Activated B cell treated with CpG ODN at 0.5 μM for 24 hours (primary cell): ENCODE measurements around the gene AGBL1. TPM values are rescaled to one million over a fixed set of nuclear protein-coding genes. Genes with fewer than 3 reads are reported as not detected.

Source experiments
- ATAC-seq: fragments of 200-7000 bp; cut with Tn5 transposase; one replicate; pipeline ENCODE4 v1.10.0; 2021; ENCODE audit warnings: low read depth, mild to moderate bottlenecking, moderate library complexity
- CTCF ChIA-PET: fragments of 350-600 bp; sonication (Branson Sonifier 250); formaldehyde crosslinking; loops from one replicate; lab custom pipeline; 2021; ENCODE audit warnings: antibody characterized with exemption; lab: Charles Lee
- POLR2A ChIA-PET: fragments of 350-600 bp; sonication (Branson Sonifier 250); formaldehyde crosslinking; loops from one replicate; lab custom pipeline; 2021; ENCODE audit warnings: antibody characterized with exemption; lab: Charles Lee
- DNase-seq: peaks from one replicate; pipeline ENCODE4 v3.0.0; 2022
- H3K27ac Mint-ChIP-seq: one replicate; pipeline ENCODE4 v1.8.0; 2020; ENCODE audit warnings: mixed read lengths
- H3K27me3 Mint-ChIP-seq: one replicate; pipeline ENCODE4 v1.8.0; 2021; ENCODE audit warnings: mixed read lengths
- H3K36me3 Mint-ChIP-seq: one replicate; pipeline ENCODE4 v1.8.0; 2021; ENCODE audit warnings: low read depth, mixed read lengths
- H3K4me1 Mint-ChIP-seq: one replicate; pipeline ENCODE4 v1.8.0; 2021; ENCODE audit warnings: mixed read lengths
- H3K4me3 Mint-ChIP-seq: one replicate; pipeline ENCODE4 v1.8.0; 2020; ENCODE audit warnings: mild to moderate bottlenecking, mixed read lengths
- H3K9me3 Mint-ChIP-seq: one replicate; pipeline ENCODE4 v1.8.0; 2020; ENCODE audit warnings: mixed read lengths
- CTCF ChIP-seq: fragments of 200-600 bp; IDR thresholded peaks from one replicate; pipeline ENCODE4 v1.8.0; 2022; ENCODE audit warnings: antibody characterized with exemption, mild to moderate bottlenecking
- intact Hi-C: fragments of 100-400 bp; cut with micrococcal nuclease; formaldehyde crosslinking; loops from one replicate; pipeline ENCODE4 v1.15.1; 2024
- total RNA-seq: library from RNA; stranded (reverse); gene quantifications from 2 replicates; pipeline ENCODE4 v1.2.3, GENCODE V29; 2022

The AGBL1 gene
- total RNA-seq, 1 donor from 2014 or later = not detected

DNA sequence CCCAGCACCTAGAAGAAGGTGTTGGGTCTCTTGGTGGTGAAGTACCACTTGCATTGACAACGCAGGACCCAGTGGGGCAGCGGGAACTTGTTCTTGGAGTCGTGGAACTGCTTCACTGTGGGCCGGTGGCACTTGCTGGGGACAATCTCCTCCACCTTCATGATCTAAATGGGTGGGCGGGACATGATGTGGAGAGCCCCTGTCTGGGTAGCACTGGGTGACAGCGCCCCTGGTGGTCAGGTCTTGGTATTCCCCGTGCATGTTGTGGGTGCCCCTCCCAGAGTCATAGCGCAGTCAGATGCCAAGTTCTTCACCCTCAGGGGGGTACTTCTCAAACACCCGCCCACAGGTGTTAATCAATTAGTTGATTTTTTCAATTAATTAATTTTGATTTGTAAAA is 60.2 kb downstream of the AGBL1 start:
- ChIA-PET POLR2A (no interaction called here), CTCF (no interaction called here)
- Mint-ChIP-seq H3K36me3 (no peaks in the 10 kb centered on the region), H3K9me3 (no peaks in the 10 kb centered on the region), H3K4me3 (no peak overlapping the region), H3K27ac (no peak overlapping the region), H3K27me3 (no peaks in the 10 kb centered on the region), H3K4me1 (no peaks in the 10 kb centered on the region)
- ATAC-seq (no peak), DNase-seq (no peak)
- TF ChIP-seq CTCF = no peak
- intact Hi-C loops = no loop called here

- ATAC-seq (no peak), DNase-seq (no peak)
- Mint-ChIP-seq H3K4me3 (no peak overlapping the region), H3K27ac (no peak overlapping the region), H3K36me3 (no peaks in the 10 kb centered on the region), H3K4me1 (no peaks in the 10 kb centered on the region), H3K27me3 (no peaks in the 10 kb centered on the region), H3K9me3 (peaks cover 13% of the 10 kb centered on the region)
- ChIA-PET POLR2A (no interaction called here), CTCF (no interaction called here)
- TF ChIP-seq CTCF = no peak
- intact Hi-C loops = no loop called here
Measured at GRCh38 chr15:86154705-86155104, 75.0 kb downstream of the AGBL1 start.

DNA sequence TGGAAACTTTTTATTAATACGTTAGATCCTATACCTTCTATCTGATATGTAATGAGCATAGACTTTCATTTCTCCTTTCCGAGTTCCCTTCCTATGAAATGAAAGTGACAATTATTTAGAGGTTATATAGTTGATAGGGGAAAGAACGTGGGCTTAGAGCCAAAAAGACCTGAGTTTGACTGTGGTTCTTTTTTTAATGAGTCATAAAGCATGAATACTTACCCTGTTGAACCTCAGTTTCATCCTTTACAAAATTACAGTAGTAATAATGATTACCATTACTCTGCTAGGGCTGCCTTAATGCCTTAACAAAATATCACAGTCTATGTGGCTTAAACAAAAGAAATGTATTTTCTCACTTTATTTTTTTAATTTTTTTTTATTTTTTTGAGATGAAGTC is 75.9 kb downstream of the AGBL1 start:
- Mint-ChIP-seq H3K4me1 (no peaks in the 10 kb centered on the region), H3K27me3 (no peaks in the 10 kb centered on the region), H3K4me3 (no peak overlapping the region), H3K27ac (no peak overlapping the region), H3K9me3 (peaks cover 6% of the 10 kb centered on the region), H3K36me3 (no peaks in the 10 kb centered on the region)
- POLR2A ChIA-PET = no interaction called here
- TF ChIP-seq CTCF = no peak
- intact Hi-C loops = no loop called here
- CTCF ChIA-PET = no interaction called here
- ATAC-seq (no peak), DNase-seq (no peak)

DNA sequence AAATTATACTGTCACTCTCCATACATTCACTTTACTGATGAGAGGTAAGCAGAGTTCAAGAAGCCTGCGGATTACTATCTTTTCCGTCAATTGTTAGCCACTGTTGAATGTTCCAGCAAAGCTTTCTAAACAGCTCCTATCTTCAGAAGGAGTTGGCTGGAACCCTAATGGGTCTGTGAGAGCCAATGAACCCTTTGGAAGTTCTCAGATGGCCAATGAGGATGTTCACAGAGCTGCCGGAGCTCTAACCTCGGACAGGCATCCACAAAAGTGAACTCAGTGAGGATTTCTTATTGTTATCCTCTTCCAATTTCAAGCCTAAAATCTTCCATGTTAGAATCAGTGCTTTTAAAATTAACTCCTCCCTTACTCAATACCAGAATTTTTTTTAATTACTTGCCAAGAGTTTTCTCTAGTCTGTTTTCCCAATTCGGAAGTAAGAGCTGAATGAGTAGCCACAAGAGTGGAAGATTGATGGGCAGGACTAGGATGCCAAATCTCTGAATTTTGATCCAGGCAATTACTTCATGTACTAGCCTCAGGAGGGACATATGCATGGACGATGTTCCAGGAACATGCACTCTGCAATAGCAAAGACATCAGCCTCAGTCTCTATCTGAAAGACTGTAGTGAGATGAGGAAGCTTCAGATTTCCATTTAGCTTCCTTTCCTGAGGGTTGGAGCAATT is 78.1 kb downstream of the AGBL1 start:
- no peak for TF ChIP-seq CTCF
- ATAC-seq = no peak
- intact Hi-C loops = no loop called here
- H3K27ac Mint-ChIP-seq = no peak overlapping the region
- no peaks in the 10 kb centered on the region for H3K4me1 Mint-ChIP-seq
- no peaks in the 10 kb centered on the region for H3K27me3 Mint-ChIP-seq
- ChIA-PET POLR2A (no interaction called here), CTCF (no interaction called here)
- DNase-seq = no peak
- no peaks in the 10 kb centered on the region for H3K36me3 Mint-ChIP-seq
- peaks cover 2% of the 10 kb centered on the region for H3K9me3 Mint-ChIP-seq
- H3K4me3 Mint-ChIP-seq = no peak overlapping the region

GRCh38 chr15:86159468-86159867 is 79.8 kb downstream of the AGBL1 start:
- no peak for DNase-seq
- POLR2A ChIA-PET = no interaction called here
- H3K27me3 Mint-ChIP-seq = no peaks in the 10 kb centered on the region
- H3K4me1 Mint-ChIP-seq = no peaks in the 10 kb centered on the region
- ATAC-seq = no peak
- intact Hi-C loops = no loop called here
- no peaks in the 10 kb centered on the region for H3K36me3 Mint-ChIP-seq
- CTCF ChIA-PET = no interaction called here
- peaks cover under 1% of the 10 kb centered on the region for H3K9me3 Mint-ChIP-seq
- no peak overlapping the region for H3K27ac Mint-ChIP-seq
- no peak for TF ChIP-seq CTCF
- H3K4me3 Mint-ChIP-seq = no peak overlapping the region
